Fibroblast of the aortic adventitia (primary cell): ENCODE measurements around the gene SLC13A5. TPM values are rescaled to one million over a fixed set of nuclear protein-coding genes. Genes with fewer than 3 reads are reported as not detected.
A peak's percentile ranks its signal among the peaks of the same experiment; 100 is the strongest.

ENCODE experiments used
- DNase-seq: peaks from one replicate; pipeline ENCODE4 v3.0.0-alpha.2; 2010; ENCODE audit warnings: low read depth
- H3K4me3 ChIP-seq: 2 replicates; pipeline ENCODE4 v1.5.1; 2011; ENCODE audit warnings: low read depth, mild to moderate bottlenecking, control low read depth, low read length, moderate library complexity
- CTCF ChIP-seq: IDR thresholded peaks from 2 replicates; pipeline ENCODE4 v1.5.1; 2011; ENCODE audit warnings: mild to moderate bottlenecking, low read length, control low read depth, inconsistent platforms; ENCODE audit not compliant: insufficient read depth
- total RNA-seq: library from RNA; depleted of rRNA; stranded (reverse); fragments of >200 nt; gene quantifications from 2 replicates; pipeline ENCODE4 v1.2.3, GENCODE V29; 2012; ENCODE audit warnings: low replicate concordance

The SLC13A5 gene
- total RNA-seq = not detected in 2 replicates

- peak; percentile 50 for TF ChIP-seq CTCF
- peak; percentile 6 for DNase-seq
- H3K4me3 ChIP-seq = peak within 1 kb of the TSS; percentile 28
Observed at GRCh38 chr17:6713130-6713917, at the start of gene SLC13A5. Gene SLC13A5 (minus strand): TSS chr17:6713369. CDS start chr17:6713333, 36 bp downstream.

GRCh38 chr17:6761779-6762178, 48.6 kb upstream of the SLC13A5 start:
- no peak overlapping the region for H3K4me3 ChIP-seq
- no peak for DNase-seq
- no peak for TF ChIP-seq CTCF

- no peak overlapping the region for H3K4me3 ChIP-seq
- TF ChIP-seq CTCF = no peak
- DNase-seq = no peak
Observed at GRCh38 chr17:6757747-6758146, 44.6 kb upstream of the SLC13A5 start.

- peak overlapping the region; percentile 83 for H3K4me3 ChIP-seq
- no peak for TF ChIP-seq CTCF
- DNase-seq = no peak
Observed at GRCh38 chr17:6756425-6757031, 43.4 kb upstream of the SLC13A5 start.

GRCh38 chr17:6755731-6756184, 42.6 kb upstream of the SLC13A5 start, which contains the start of gene XAF1:
Gene XAF1 (plus strand): TSS chr17:6756046. CDS start chr17:6756079, 33 bp downstream.
- TF ChIP-seq CTCF = no peak
- peak within 1 kb of the TSS; percentile 83 for H3K4me3 ChIP-seq
- peak; percentile 71 for DNase-seq

GRCh38 chr17:6755281-6755680, 42.1 kb upstream of the SLC13A5 start:
- H3K4me3 ChIP-seq = peak overlapping the region; percentile 83
- peak; percentile 87 for DNase-seq
- no peak for TF ChIP-seq CTCF
